GM21447 (cell line): ENCODE measurements around the gene ZNRD2.

ENCODE experiments used
- ATAC-seq: cut with Tn5 transposase; IDR thresholded peaks from one replicate; pipeline ENCODE4 v1.9.1; 2021; ENCODE audit not compliant: unreplicated experiment

ZNRD2 gene

GRCh38 chr11:65538232-65538914, 31.9 kb upstream of the ZNRD2 start:
- ATAC-seq = no peak

- no peak for ATAC-seq
These were observed 31.1 kb upstream of the ZNRD2 start for GRCh38 chr11:65538915-65539743.

GRCh38 chr11:65539744-65540289, 30.5 kb upstream of the ZNRD2 start:
- ATAC-seq = peak; percentile 49

- ATAC-seq = peak; percentile 74
These were observed 29.8 kb upstream of the ZNRD2 start for GRCh38 chr11:65540290-65541092.

GRCh38 chr11:65541093-65541982, 28.9 kb upstream of the ZNRD2 start:
- no peak for ATAC-seq

- ATAC-seq = no peak
These were observed 27.4 kb upstream of the ZNRD2 start for GRCh38 chr11:65542738-65543390.

GRCh38 chr11:65545853-65546216, 24.4 kb upstream of the ZNRD2 start:
- no peak for ATAC-seq

- peak; percentile 68 for ATAC-seq
These were observed 23.9 kb upstream of the ZNRD2 start for GRCh38 chr11:65546217-65546958.

GRCh38 chr11:65547446-65548125, 22.7 kb upstream of the ZNRD2 start:
- ATAC-seq = no peak

GRCh38 chr11:65548395-65548794, 21.9 kb upstream of the ZNRD2 start:
- ATAC-seq = no peak

GRCh38 chr11:65549096-65549495, 21.2 kb upstream of the ZNRD2 start:
- no peak for ATAC-seq

- ATAC-seq = peak; percentile 71
These were observed 18.5 kb upstream of the ZNRD2 start for GRCh38 chr11:65551572-65552387.

GRCh38 chr11:65552388-65552951, 17.8 kb upstream of the ZNRD2 start:
- no peak for ATAC-seq

- ATAC-seq = no peak
These were observed 16.8 kb upstream of the ZNRD2 start for GRCh38 chr11:65553301-65554001.

- ATAC-seq = no peak
These were observed 16.0 kb upstream of the ZNRD2 start for GRCh38 chr11:65554057-65554818.

GRCh38 chr11:65554842-65555430, 15.3 kb upstream of the ZNRD2 start:
- no peak for ATAC-seq
